Astrocyte (in vitro differentiated cells and primary cell): ENCODE data around the gene URB1. TPM values are rescaled to one million over a fixed set of nuclear protein-coding genes. Genes with fewer than 3 reads are reported as not detected.

Experiments
- DNase-seq: peaks from one replicate; pipeline ENCODE4 v3.0.0-alpha.2; 2010; ENCODE audit warnings: low read depth
- FAIRE-seq: peaks from 2 replicates; lab custom pipeline; 2011; peaks lifted over from hg19 to GRCh38; lab: Jason Lieb, UNC
- H2AFZ ChIP-seq: 2 replicates; pipeline ENCODE4 v1.6.0; 2012; ENCODE audit warnings: low read depth, low read length, inconsistent platforms
- H3K27ac ChIP-seq: 2 replicates; pipeline ENCODE4 v1.5.1; 2011; ENCODE audit warnings: low read depth, low read length, inconsistent platforms
- H3K27me3 ChIP-seq: 2 replicates; pipeline ENCODE4 v1.6.0; 2011; ENCODE audit warnings: low read length, inconsistent platforms; ENCODE audit not compliant: insufficient read depth
- H3K36me3 ChIP-seq: 2 replicates; pipeline ENCODE4 v1.5.1; 2011; ENCODE audit warnings: low read length, inconsistent platforms; ENCODE audit not compliant: insufficient read depth
- H3K4me1 ChIP-seq: 2 replicates; pipeline ENCODE4 v1.5.1; 2011; ENCODE audit warnings: low read length, inconsistent platforms; ENCODE audit not compliant: insufficient read depth
- H3K4me2 ChIP-seq: 2 replicates; pipeline ENCODE4 v1.6.0; 2012; ENCODE audit warnings: low read length, inconsistent platforms
- H3K4me3 ChIP-seq: 2 replicates; pipeline ENCODE4 v1.5.1; 2011; ENCODE audit warnings: low read depth, mild to moderate bottlenecking, low read length, inconsistent platforms; ENCODE audit not compliant: insufficient read depth
- H3K79me2 ChIP-seq: 2 replicates; pipeline ENCODE4 v1.6.0; 2012; ENCODE audit warnings: mild to moderate bottlenecking, low read length, inconsistent platforms; ENCODE audit not compliant: insufficient read depth
- H3K9ac ChIP-seq: 2 replicates; pipeline ENCODE4 v1.6.0; 2012; ENCODE audit warnings: mild to moderate bottlenecking, low read length, inconsistent platforms
- H3K9me3 ChIP-seq: 2 replicates; pipeline ENCODE4 v1.5.1; 2012; ENCODE audit warnings: low read depth, mild to moderate bottlenecking, low read length, inconsistent platforms; ENCODE audit not compliant: insufficient read depth
- H4K20me1 ChIP-seq: 2 replicates; pipeline ENCODE4 v1.6.0; 2012; ENCODE audit warnings: low read length, inconsistent platforms; ENCODE audit not compliant: insufficient read depth
- H3K27ac Mint-ChIP-seq: one replicate; pipeline ENCODE4 v1.8.0; 2021; ENCODE audit warnings: mild to moderate bottlenecking, mixed read lengths; ENCODE audit not compliant: unreplicated experiment
- H3K27me3 Mint-ChIP-seq: one replicate; pipeline ENCODE4 v1.8.0; 2021; ENCODE audit warnings: low read depth, mixed read lengths; ENCODE audit not compliant: unreplicated experiment
- H3K36me3 Mint-ChIP-seq: one replicate; pipeline ENCODE4 v1.8.0; 2021; ENCODE audit warnings: low read depth, mixed read lengths; ENCODE audit not compliant: unreplicated experiment
- H3K4me1 Mint-ChIP-seq: one replicate; pipeline ENCODE4 v1.8.0; 2021; ENCODE audit warnings: low read depth, mixed read lengths; ENCODE audit not compliant: unreplicated experiment
- H3K4me3 Mint-ChIP-seq: one replicate; pipeline ENCODE4 v1.8.0; 2021; ENCODE audit warnings: mild to moderate bottlenecking, moderate library complexity, mixed read lengths; ENCODE audit not compliant: unreplicated experiment
- H3K9me3 Mint-ChIP-seq: one replicate; pipeline ENCODE4 v1.8.0; 2021; ENCODE audit warnings: mild to moderate bottlenecking, mixed read lengths; ENCODE audit not compliant: unreplicated experiment
- EZH2 ChIP-seq: IDR thresholded peaks from 2 replicates; pipeline ENCODE4 v1.6.1; 2012; ENCODE audit warnings: mild to moderate bottlenecking, low read length, inconsistent platforms; ENCODE audit not compliant: insufficient read depth
- total RNA-seq: library from RNA; stranded (reverse); gene quantifications from 2 replicates; pipeline ENCODE4 v1.2.1, GENCODE V29; 2021
- TF ChIP-seq, protein P1 (sequence below): IDR thresholded peaks from 2 replicates; pipeline ENCODE4 v1.5.1; 2011; ENCODE audit warnings: low read depth, mild to moderate bottlenecking, inconsistent platforms, low read length, moderate library complexity; ENCODE audit not compliant: insufficient read depth

URB1 gene
- total RNA-seq, 1 donor from 2014 or later, result 19.2 TPM

- Histone ChIP-seq H3K27ac (no peak overlapping the region), H3K4me3 (peak overlapping the region; percentile 70), H3K9me3 (no peaks in the 10 kb centered on the region), H3K27me3 (no peaks in the 10 kb centered on the region), H3K79me2 (peaks cover 11% of the 10 kb centered on the region), H3K36me3 (no peaks in the 10 kb centered on the region), H3K4me2 (peak overlapping the region; percentile 99), H3K9ac (peak overlapping the region; percentile 88), H2AFZ (no peak overlapping the region), H3K4me1 (peaks cover 31% of the 10 kb centered on the region), H4K20me1 (no peaks in the 10 kb centered on the region)
- TF ChIP-seq, protein P1, sequence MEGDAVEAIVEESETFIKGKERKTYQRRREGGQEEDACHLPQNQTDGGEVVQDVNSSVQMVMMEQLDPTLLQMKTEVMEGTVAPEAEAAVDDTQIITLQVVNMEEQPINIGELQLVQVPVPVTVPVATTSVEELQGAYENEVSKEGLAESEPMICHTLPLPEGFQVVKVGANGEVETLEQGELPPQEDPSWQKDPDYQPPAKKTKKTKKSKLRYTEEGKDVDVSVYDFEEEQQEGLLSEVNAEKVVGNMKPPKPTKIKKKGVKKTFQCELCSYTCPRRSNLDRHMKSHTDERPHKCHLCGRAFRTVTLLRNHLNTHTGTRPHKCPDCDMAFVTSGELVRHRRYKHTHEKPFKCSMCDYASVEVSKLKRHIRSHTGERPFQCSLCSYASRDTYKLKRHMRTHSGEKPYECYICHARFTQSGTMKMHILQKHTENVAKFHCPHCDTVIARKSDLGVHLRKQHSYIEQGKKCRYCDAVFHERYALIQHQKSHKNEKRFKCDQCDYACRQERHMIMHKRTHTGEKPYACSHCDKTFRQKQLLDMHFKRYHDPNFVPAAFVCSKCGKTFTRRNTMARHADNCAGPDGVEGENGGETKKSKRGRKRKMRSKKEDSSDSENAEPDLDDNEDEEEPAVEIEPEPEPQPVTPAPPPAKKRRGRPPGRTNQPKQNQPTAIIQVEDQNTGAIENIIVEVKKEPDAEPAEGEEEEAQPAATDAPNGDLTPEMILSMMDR, result no peak
- TF ChIP-seq EZH2, result no peak
- no peaks in the 10 kb centered on the region for H3K4me1 Mint-ChIP-seq
- DNase-seq (no peak), FAIRE-seq (no peak)
- no peaks in the 10 kb centered on the region for H3K36me3 Mint-ChIP-seq
- H3K27ac Mint-ChIP-seq, result no peak overlapping the region
- H3K9me3 Mint-ChIP-seq, result no peaks in the 10 kb centered on the region
- H3K27me3 Mint-ChIP-seq, result peaks cover 66% of the 10 kb centered on the region
- no peak overlapping the region for H3K4me3 Mint-ChIP-seq
These were observed 18.1 kb upstream of the URB1 start for GRCh38 chr21:32410916-32411315.

GRCh38 chr21:32410291-32410690, 17.5 kb upstream of the URB1 start:
- H3K4me1 ChIP-seq, result peaks cover 27% of the 10 kb centered on the region
- Mint-ChIP-seq H3K36me3 (no peaks in the 10 kb centered on the region), H3K27me3 (peaks cover 60% of the 10 kb centered on the region), H3K27ac (no peak overlapping the region), H3K4me1 (no peaks in the 10 kb centered on the region), H3K4me3 (no peak overlapping the region), H3K9me3 (no peaks in the 10 kb centered on the region)
- no peak overlapping the region for H3K27ac ChIP-seq
- no peak overlapping the region for H3K9ac ChIP-seq
- DNase-seq (no peak), FAIRE-seq (no peak)
- H3K9me3 ChIP-seq, result no peaks in the 10 kb centered on the region
- H3K79me2 ChIP-seq, result peaks cover 5% of the 10 kb centered on the region
- no peak overlapping the region for H3K4me2 ChIP-seq
- H3K4me3 ChIP-seq, result no peak overlapping the region
- no peaks in the 10 kb centered on the region for H3K36me3 ChIP-seq
- no peak overlapping the region for H2AFZ ChIP-seq
- TF ChIP-seq EZH2, result no peak
- TF ChIP-seq, protein P1, result no peak
- H3K27me3 ChIP-seq, result no peaks in the 10 kb centered on the region
- H4K20me1 ChIP-seq, result no peaks in the 10 kb centered on the region

- Histone ChIP-seq H4K20me1 (no peaks in the 10 kb centered on the region), H3K9ac (no peak overlapping the region), H3K27ac (no peak overlapping the region), H3K4me2 (no peak overlapping the region), H3K4me1 (peaks cover 2% of the 10 kb centered on the region), H3K9me3 (no peaks in the 10 kb centered on the region), H2AFZ (peak overlapping the region; percentile 26), H3K4me3 (no peak overlapping the region), H3K36me3 (no peaks in the 10 kb centered on the region), H3K27me3 (no peaks in the 10 kb centered on the region), H3K79me2 (no peaks in the 10 kb centered on the region)
- Mint-ChIP-seq H3K27me3 (peaks cover 35% of the 10 kb centered on the region), H3K36me3 (no peaks in the 10 kb centered on the region), H3K9me3 (no peaks in the 10 kb centered on the region), H3K4me3 (no peak overlapping the region), H3K4me1 (peaks cover 3% of the 10 kb centered on the region), H3K27ac (no peak overlapping the region)
- TF ChIP-seq, protein P1, result no peak
- TF ChIP-seq EZH2, result no peak
- DNase-seq (no peak), FAIRE-seq (no peak)
These were observed 13.6 kb upstream of the URB1 start for GRCh38 chr21:32406405-32406804.
